Measurements from ENCODE around the gene TTLL8. TPM values are rescaled to one million over a fixed set of nuclear protein-coding genes. Genes with fewer than 3 reads are reported as not detected.

The TTLL8 gene
- total RNA-seq, 3 donors from 2014 or later = not detected

DNA sequence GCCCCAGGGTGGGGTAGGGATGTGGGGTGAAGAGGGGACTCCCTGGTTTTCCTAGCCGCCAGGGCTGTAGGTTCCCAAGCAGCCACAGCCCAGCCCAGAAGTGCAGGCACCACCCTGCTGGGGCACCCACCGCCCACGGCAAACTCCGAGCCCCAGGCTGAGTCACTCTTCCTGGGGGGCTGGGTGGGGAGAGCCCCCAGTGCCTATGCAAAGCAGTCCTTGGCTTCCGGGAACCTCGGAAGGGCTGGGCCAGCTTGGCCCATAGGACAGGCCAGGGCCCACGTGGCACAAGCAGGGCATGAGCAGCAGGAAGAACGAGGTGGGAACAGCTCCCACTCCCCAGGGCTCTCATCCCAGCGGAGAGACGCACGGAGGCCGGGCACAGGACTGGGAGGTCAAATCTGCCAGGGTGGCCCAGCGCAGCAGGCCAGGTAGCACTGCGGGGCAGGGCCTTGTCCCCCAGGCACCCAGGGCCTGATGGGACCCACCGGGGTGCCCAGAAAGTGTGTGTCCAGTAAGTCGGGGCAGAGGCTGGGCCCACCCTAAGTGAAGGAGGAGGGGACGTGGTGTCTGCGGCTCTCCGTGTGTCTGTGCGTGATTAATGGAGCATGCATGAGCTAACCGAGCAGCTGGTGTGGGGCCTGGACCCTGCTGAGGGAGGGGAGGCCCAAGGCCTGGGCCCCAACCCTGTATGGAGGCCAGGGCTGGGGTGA, 41.0 kb downstream of the TTLL8 start:
- peak; percentile 71 for DNase-seq
- ATAC-seq = peak; percentile 61 to 67
- no peaks in the 10 kb centered on the region for H3K36me3 Mint-ChIP-seq (ENCODE audit: insufficient read depth)
- H3K9me3 Mint-ChIP-seq = no peaks in the 10 kb centered on the region
- H3K4me3 Mint-ChIP-seq = peak overlapping the region; percentile 58
- peaks cover 1% of the 10 kb centered on the region for H3K27me3 Mint-ChIP-seq (ENCODE audit: low read depth)
- H3K4me1 Mint-ChIP-seq (ENCODE audit: low read depth) = peaks cover 12% of the 10 kb centered on the region

DNA sequence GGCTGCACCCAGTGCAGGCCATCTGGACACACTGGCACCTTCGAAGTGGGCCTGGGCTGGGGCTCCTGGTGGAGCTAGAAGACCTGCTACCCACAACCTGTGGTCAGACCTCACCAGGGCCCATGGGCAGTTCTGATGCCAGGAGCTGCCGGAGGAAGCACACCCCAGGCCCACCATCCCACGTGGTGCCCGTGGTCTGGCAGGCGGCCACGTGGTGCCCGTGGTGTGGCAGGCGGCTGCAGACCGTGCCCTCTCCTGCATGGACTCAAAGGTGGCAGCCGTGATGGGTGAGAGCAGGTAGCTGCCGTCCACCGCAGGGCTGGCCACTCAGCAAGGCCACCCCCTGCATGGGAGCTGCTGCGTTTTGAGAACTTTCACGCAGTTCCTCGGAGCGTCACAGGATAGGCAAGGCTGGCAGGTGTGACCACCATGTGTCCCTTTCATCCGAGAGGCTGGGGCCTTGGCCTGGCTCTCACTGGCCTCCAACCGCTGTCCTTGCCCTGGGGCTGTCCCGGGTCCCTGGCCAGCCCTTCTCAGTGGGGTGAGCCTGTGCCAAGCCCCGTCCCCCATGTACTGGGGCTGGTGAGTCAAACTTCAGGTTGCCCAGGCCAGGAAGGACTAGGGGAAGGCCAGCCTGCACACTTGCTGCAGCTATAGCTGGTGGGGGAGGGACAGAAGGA, 41.6 kb downstream of the TTLL8 start:
- H3K4me1 Mint-ChIP-seq (ENCODE audit: low read depth) = peaks cover 18% of the 10 kb centered on the region
- H3K27me3 Mint-ChIP-seq (ENCODE audit: low read depth) = peaks cover 5% of the 10 kb centered on the region
- H3K4me3 Mint-ChIP-seq = peak overlapping the region; percentile 58
- ATAC-seq (no peak), DNase-seq (no peak)
- H3K9me3 Mint-ChIP-seq = no peaks in the 10 kb centered on the region
- H3K36me3 Mint-ChIP-seq (ENCODE audit: insufficient read depth) = no peaks in the 10 kb centered on the region

GRCh38 chr22:50015451-50016307, 42.4 kb downstream of the TTLL8 start:
- no peaks in the 10 kb centered on the region for H3K9me3 Mint-ChIP-seq
- H3K36me3 Mint-ChIP-seq (ENCODE audit: insufficient read depth) = no peaks in the 10 kb centered on the region
- DNase-seq (no peak), ATAC-seq (no peak)
- H3K4me3 Mint-ChIP-seq = no peak overlapping the region
- H3K27me3 Mint-ChIP-seq (ENCODE audit: low read depth) = peaks cover 9% of the 10 kb centered on the region
- peaks cover 22% of the 10 kb centered on the region for H3K4me1 Mint-ChIP-seq (ENCODE audit: low read depth)

DNA sequence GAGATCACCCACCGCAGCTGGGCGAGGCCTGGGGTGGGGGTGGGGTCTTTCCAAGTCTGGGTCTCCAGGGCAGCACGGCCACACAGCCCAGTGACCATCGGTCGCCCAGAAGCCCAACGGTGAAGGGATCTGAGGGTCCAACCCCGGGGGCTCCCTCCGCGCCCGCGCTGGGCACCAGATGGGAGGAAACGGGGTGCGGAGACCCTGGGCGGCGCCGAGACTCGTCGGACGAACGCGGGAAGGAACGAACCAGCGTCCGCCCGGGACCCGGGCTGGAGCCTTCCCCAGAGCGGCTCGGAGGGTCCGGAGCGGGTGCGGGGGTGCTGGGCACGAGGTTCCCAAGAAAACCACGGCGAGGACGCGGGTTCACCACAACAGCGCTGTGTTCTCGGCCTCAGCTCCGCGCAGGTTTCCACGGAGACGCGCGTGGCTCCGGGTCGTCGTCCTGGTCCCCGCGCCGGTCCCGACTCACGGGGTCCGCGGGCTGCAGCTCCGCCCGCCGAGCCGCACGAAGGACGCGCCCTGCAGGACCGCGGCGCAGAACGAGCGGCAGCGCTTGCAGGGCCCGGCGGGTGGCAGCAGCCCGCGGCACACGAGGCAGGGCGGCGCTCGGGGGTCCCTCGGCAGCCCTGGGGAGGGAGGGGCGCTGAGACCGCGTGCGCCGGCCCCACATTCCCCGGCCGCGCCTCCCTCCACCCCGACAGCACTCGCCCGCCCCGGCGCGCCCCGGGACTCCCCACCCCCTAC, 43.3 kb downstream of the TTLL8 start:
- Mint-ChIP-seq H3K4me1 (ENCODE audit: low read depth) (peaks cover 23% of the 10 kb centered on the region), H3K4me3 (no peak overlapping the region), H3K9me3 (no peaks in the 10 kb centered on the region), H3K27me3 (ENCODE audit: low read depth) (peaks cover 9% of the 10 kb centered on the region), H3K36me3 (ENCODE audit: insufficient read depth) (no peaks in the 10 kb centered on the region)
- DNase-seq = no peak
- no peak for ATAC-seq

DNA sequence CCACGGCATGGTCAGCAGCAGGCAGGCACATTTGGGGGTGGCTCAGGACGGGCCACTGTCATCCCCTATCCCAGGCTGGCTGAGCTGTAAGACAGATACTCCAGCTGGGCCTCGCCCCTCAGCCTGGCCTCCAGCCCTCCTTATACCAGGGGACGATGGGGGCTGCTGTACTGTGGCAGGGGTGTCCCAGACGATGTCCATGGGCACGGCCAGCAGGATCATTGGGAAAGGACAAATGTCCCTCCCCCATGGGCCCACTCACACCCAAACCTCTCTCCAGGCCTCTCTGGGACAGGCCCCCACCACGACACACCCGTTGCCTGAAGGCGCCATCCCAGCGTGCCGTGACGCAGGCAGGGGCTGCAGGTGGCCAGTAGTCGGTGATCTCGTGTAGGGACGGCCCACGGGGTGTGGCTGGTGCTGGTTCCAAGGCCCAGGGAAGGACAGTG, 44.0 kb downstream of the TTLL8 start:
- Mint-ChIP-seq H3K4me3 (no peak overlapping the region), H3K4me1 (ENCODE audit: low read depth) (peaks cover 24% of the 10 kb centered on the region), H3K36me3 (ENCODE audit: insufficient read depth) (no peaks in the 10 kb centered on the region), H3K9me3 (no peaks in the 10 kb centered on the region), H3K27me3 (ENCODE audit: low read depth) (peaks cover 9% of the 10 kb centered on the region)
- ATAC-seq = no peak
- no peak for DNase-seq

GRCh38 chr22:50012211-50013181, 45.6 kb downstream of the TTLL8 start, which contains the start of gene IL17REL:
Gene IL17REL (minus strand): TSS chr22:50012765. CDS start chr22:50012646, 119 bp downstream.
- Mint-ChIP-seq H3K9me3 (no peaks in the 10 kb centered on the region), H3K4me1 (ENCODE audit: low read depth) (peaks cover 24% of the 10 kb centered on the region), H3K4me3 (peak within 1 kb of the TSS; percentile 65), H3K27me3 (ENCODE audit: low read depth) (peaks cover 13% of the 10 kb centered on the region), H3K36me3 (ENCODE audit: insufficient read depth) (no peaks in the 10 kb centered on the region)
- ATAC-seq (no peak), DNase-seq (no peak)

- H3K27me3 Mint-ChIP-seq (ENCODE audit: low read depth) = peaks cover 13% of the 10 kb centered on the region
- peak overlapping the region; percentile 65 for H3K4me3 Mint-ChIP-seq
- peaks cover 24% of the 10 kb centered on the region for H3K4me1 Mint-ChIP-seq (ENCODE audit: low read depth)
- no peaks in the 10 kb centered on the region for H3K9me3 Mint-ChIP-seq
- no peak for ATAC-seq
- no peaks in the 10 kb centered on the region for H3K36me3 Mint-ChIP-seq (ENCODE audit: insufficient read depth)
- no peak for DNase-seq
Measured at GRCh38 chr22:50011447-50012210, 46.5 kb downstream of the TTLL8 start.

GRCh38 chr22:50010676-50011446, 47.2 kb downstream of the TTLL8 start:
- peak; percentile 65 to 74 for ATAC-seq
- peak overlapping the region; percentile 65 for H3K4me3 Mint-ChIP-seq
- peaks cover 21% of the 10 kb centered on the region for H3K4me1 Mint-ChIP-seq (ENCODE audit: low read depth)
- DNase-seq = peak; percentile 76
- H3K36me3 Mint-ChIP-seq (ENCODE audit: insufficient read depth) = no peaks in the 10 kb centered on the region
- H3K9me3 Mint-ChIP-seq = no peaks in the 10 kb centered on the region
- H3K27me3 Mint-ChIP-seq (ENCODE audit: low read depth) = peaks cover 13% of the 10 kb centered on the region

- no peak for ATAC-seq
- H3K4me3 Mint-ChIP-seq = no peak overlapping the region
Measured at GRCh38 chr22:50009765-50010675, 48.1 kb downstream of the TTLL8 start.

GRCh38 chr22:50009251-50009650, 48.8 kb downstream of the TTLL8 start:
- ATAC-seq (no peak), DNase-seq (no peak)
- peaks cover 13% of the 10 kb centered on the region for H3K27me3 Mint-ChIP-seq (ENCODE audit: low read depth)
- H3K4me1 Mint-ChIP-seq (ENCODE audit: low read depth) = peaks cover 24% of the 10 kb centered on the region
- peak overlapping the region; percentile 16 for H3K4me3 Mint-ChIP-seq
- no peaks in the 10 kb centered on the region for H3K9me3 Mint-ChIP-seq
- H3K36me3 Mint-ChIP-seq (ENCODE audit: insufficient read depth) = no peaks in the 10 kb centered on the region

More at GRCh38 chr22:50009765-50010675, 48.1 kb downstream of the TTLL8 start:
- Mint-ChIP-seq H3K27me3 (ENCODE audit: low read depth) (peaks cover 13% of the 10 kb centered on the region), H3K36me3 (ENCODE audit: insufficient read depth) (no peaks in the 10 kb centered on the region), H3K4me1 (ENCODE audit: low read depth) (peaks cover 21% of the 10 kb centered on the region), H3K9me3 (no peaks in the 10 kb centered on the region)
- no peak for DNase-seq
